MCF 10A (cell line): Measurements from ENCODE around the gene BRSK2. TPM values are rescaled to one million over a fixed set of nuclear protein-coding genes. Genes with fewer than 3 reads are reported as not detected.

Experiments used
- BruUV-seq: library from RNA; stranded (reverse); fragments of 400-500 nt; replicated peaks from 2 replicates; lab custom pipeline; 2021; lab: Mats Ljungman, UMichigan
- CTCF ChIA-PET: fragments of 300-600 bp; sonication (Branson Sonifier 250); formaldehyde crosslinking; extraction: SDS; loops from one replicate; lab custom pipeline; 2021; ENCODE audit warnings: antibody characterized with exemption, inconsistent platforms; lab: Yijun Ruan, JAX
- POLR2A ChIA-PET: fragments of 300-600, 350-650 bp; sonication (Branson Sonifier 250); formaldehyde crosslinking; extraction: SDS; loops from one replicate; lab custom pipeline; 2020; ENCODE audit warnings: antibody characterized with exemption, inconsistent platforms; lab: Yijun Ruan, JAX
- DNase-seq: peaks from one replicate; pipeline ENCODE4 v3.0.0-alpha.2; 2018; ENCODE audit not compliant: unreplicated experiment
- H3K27ac Mint-ChIP-seq: one replicate; pipeline ENCODE4 v1.8.0; 2022; ENCODE audit warnings: mild to moderate bottlenecking, low read depth, mixed read lengths; ENCODE audit not compliant: unreplicated experiment
- H3K27me3 Mint-ChIP-seq: one replicate; pipeline ENCODE4 v1.8.0; 2022; ENCODE audit warnings: mixed read lengths; ENCODE audit not compliant: insufficient read depth, unreplicated experiment
- H3K36me3 Mint-ChIP-seq: one replicate; pipeline ENCODE4 v1.8.0; 2022; ENCODE audit warnings: mild to moderate bottlenecking, moderate library complexity, mixed read lengths; ENCODE audit not compliant: insufficient read depth, unreplicated experiment
- H3K4me1 Mint-ChIP-seq: one replicate; pipeline ENCODE4 v1.8.0; 2022; ENCODE audit warnings: mixed read lengths; ENCODE audit not compliant: insufficient read depth, unreplicated experiment
- H3K4me3 Mint-ChIP-seq: one replicate; pipeline ENCODE4 v1.8.0; 2022; ENCODE audit warnings: mild to moderate bottlenecking, moderate library complexity, mixed read lengths; ENCODE audit not compliant: unreplicated experiment
- H3K9me3 Mint-ChIP-seq: one replicate; pipeline ENCODE4 v1.8.0; 2022; ENCODE audit warnings: mixed read lengths; ENCODE audit not compliant: unreplicated experiment
- CTCF ChIP-seq: fragments of 200-600 bp; IDR thresholded peaks from one replicate; pipeline ENCODE4 v1.8.0; 2022; ENCODE audit warnings: antibody characterized with exemption, mild to moderate bottlenecking; ENCODE audit not compliant: unreplicated experiment
- intact Hi-C: fragments of 100-400 bp; cut with micrococcal nuclease; formaldehyde crosslinking; loops from 2 replicates; pipeline ENCODE4 v1.14.1; 2022
- total RNA-seq: library from RNA; stranded (reverse); gene quantifications from 2 replicates; pipeline ENCODE4 v1.2.3, GENCODE V29; 2022

The BRSK2 gene
- total RNA-seq, 1 experiment from 2014 or later, result 0.44 TPM

GRCh38 chr11:1502168-1502953 is 112.6 kb downstream of the BRSK2 start:
- Mint-ChIP-seq H3K9me3 (no peaks in the 10 kb centered on the region), H3K27me3 (no peaks in the 10 kb centered on the region), H3K4me3 (no peak overlapping the region), H3K36me3 (peaks cover 18% of the 10 kb centered on the region), H3K4me1 (peaks cover 2% of the 10 kb centered on the region), H3K27ac (no peak overlapping the region)
- TF ChIP-seq CTCF, result no peak
- ChIA-PET CTCF (interaction anchor here (1.8 kb wide), 1 partner anchor 13 kb away, joined by 9 read pairs; no protein-coding TSS in a partner anchor), POLR2A (no interaction called here)
- intact Hi-C loops, result no loop called here
- DNase-seq, result no peak
- BruUV-seq, result no TSS peak

DNA sequence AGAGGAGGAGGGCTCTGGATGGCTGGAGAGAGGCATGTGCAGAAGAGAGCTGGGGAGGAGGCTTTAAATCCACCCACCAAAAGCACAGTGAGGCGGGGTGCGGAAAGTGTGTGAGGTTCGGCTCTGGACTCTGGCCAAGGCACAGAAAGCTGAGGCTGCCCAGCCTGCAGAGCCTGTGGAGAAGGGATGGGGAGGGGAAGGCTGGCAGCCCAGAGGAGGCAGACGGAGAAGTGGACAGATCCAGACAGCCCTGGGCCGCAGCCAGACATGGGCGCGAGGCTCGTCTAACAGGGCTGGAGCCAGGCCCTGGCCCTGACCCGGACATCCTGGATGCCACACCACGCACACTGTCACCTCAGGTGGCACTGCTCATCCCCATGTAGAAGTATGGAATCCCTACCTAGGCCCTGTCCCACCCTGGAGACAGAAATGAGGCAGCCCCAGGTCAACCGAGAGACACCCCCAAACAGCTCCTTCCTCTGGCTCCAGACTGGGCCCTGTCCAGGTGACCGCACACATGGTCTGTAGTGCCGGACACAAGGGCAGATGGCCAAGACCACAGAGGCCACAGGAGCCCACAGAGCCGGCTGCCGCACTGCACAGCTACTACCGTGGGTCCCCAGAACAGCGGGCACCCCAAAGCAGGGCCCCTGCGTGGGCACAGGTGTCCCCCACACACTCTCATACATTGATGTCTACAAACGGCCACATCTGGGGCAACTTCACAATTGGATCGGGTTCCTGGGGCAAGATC is 113.4 kb downstream of the BRSK2 start:
- no peak for DNase-seq
- Mint-ChIP-seq H3K27ac (no peak overlapping the region), H3K27me3 (no peaks in the 10 kb centered on the region), H3K4me1 (no peaks in the 10 kb centered on the region), H3K36me3 (peaks cover 18% of the 10 kb centered on the region), H3K4me3 (no peak overlapping the region), H3K9me3 (no peaks in the 10 kb centered on the region)
- no TSS peak for BruUV-seq
- intact Hi-C loops, result no loop called here
- POLR2A ChIA-PET, result no interaction called here
- CTCF ChIA-PET, result interaction anchor here (1.8 kb wide), 1 partner anchor 12 kb away, joined by 9 read pairs; no protein-coding TSS in a partner anchor
- TF ChIP-seq CTCF, result no peak

DNA sequence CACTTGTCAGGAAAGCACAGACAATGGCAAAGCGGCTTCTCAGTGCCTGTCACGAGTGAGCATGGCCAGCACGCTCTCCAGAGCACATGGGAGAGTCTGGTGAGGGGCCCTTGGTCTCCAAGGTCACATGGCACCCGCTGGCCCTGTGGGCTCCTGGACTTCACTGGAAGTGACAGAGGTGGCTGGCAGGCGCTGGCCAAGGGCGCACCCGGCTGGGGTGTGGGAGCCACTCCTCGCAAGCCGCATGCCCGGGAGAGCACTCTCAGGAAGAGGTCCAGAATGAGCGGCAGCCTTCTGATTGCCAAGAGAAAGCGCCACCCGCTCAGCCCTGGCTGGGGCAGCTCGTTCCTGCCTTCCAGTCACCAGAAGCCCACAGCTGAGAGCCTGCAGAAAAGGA is 114.0 kb downstream of the BRSK2 start:
- no peak overlapping the region for H3K27ac Mint-ChIP-seq
- ChIA-PET POLR2A (no interaction called here), CTCF (no interaction called here)
- BruUV-seq, result no TSS peak
- no peaks in the 10 kb centered on the region for H3K4me1 Mint-ChIP-seq
- peaks cover 14% of the 10 kb centered on the region for H3K36me3 Mint-ChIP-seq
- no peak overlapping the region for H3K4me3 Mint-ChIP-seq
- intact Hi-C loops, result no loop called here
- H3K27me3 Mint-ChIP-seq, result no peaks in the 10 kb centered on the region
- no peak for TF ChIP-seq CTCF
- no peak for DNase-seq
- H3K9me3 Mint-ChIP-seq, result no peaks in the 10 kb centered on the region

DNA sequence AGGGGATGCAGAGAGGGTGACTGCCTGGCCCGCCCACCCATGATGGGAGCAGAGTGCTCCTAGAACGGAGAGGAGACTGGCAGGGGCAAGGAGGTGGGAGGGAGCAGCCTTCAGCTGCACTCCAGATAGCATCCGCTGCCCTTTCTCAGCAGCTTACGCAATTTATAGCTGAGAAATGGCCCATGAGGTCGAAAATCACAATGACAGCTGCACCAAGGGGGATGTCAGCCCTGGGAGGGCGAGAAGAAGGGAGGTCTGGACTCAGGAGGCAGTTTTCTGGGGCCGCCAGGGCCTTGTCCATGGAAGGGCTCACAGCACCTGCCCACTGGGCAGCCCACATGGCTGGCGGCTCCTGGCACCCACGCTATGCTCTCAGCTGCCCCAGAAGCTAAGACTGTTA is 114.4 kb downstream of the BRSK2 start:
- ChIA-PET POLR2A (no interaction called here), CTCF (no interaction called here)
- intact Hi-C loops, result no loop called here
- H3K4me3 Mint-ChIP-seq, result no peak overlapping the region
- no peak overlapping the region for H3K27ac Mint-ChIP-seq
- no peaks in the 10 kb centered on the region for H3K9me3 Mint-ChIP-seq
- DNase-seq, result no peak
- H3K36me3 Mint-ChIP-seq, result peaks cover 10% of the 10 kb centered on the region
- BruUV-seq, result no TSS peak
- no peak for TF ChIP-seq CTCF
- H3K4me1 Mint-ChIP-seq, result no peaks in the 10 kb centered on the region
- H3K27me3 Mint-ChIP-seq, result no peaks in the 10 kb centered on the region
